ENCODE data around the gene LRIG1. TPM values are rescaled to one million over a fixed set of nuclear protein-coding genes. Genes with fewer than 3 reads are reported as not detected.

The LRIG1 gene
- total and polyA plus RNA-seq, 10 of the 15 experiments (the other 5 are each of a cell fraction or from before 2014, with no cell fraction given) = 0.84 to 16.4 (median 8.1) TPM

DNA sequence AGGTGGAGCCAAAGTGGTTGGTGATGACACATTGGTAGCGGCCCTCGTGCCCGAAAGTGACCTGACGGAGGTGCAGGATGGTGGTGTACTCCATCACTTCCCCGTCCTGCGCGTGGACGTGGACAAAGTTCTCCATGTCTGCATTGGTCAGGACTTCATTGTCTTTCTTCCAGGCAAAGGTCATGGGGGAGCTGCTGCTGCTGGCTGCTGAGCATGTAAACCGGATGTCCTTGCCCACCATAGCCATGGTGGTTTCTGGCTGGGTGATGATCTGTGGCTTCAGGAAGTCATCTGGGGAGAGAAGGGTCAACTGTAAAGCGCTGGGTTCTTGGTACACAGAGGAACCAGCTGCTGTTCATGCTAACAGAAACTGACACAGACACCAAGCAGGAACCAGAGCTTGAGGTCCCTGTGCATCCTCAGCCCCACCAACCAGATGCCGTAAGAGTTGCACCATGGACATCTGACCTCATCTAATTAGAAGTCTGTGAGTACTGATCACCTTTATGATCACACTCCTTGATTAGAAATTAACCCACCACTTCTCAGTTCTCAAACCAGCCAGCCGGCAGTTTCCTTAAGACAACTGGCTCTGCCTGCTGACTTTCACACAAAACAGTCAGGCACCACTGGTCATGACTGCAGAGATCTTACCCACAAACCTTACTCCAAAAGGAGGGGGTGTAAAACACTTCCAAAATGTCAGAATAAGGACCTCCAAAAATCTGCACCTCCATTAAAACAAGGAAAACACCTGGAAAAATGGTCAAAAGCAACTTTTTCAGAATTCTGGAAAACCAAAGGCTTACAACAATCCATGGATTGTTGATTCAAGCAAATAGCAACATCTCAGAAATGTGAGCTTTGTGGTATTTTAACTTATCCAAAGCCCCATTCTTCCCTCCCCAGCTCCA, 114.6 kb downstream of the LRIG1 start (continued):
- no peak for TF ChIP-seq EZH2 (IDR thresholded peaks at IDR 0.05; ENCODE audit: borderline replicate concordance, control insufficient read depth, low read depth, low read length)
- TF ChIP-seq TCF12 (IDR thresholded peaks at IDR 0.05; ENCODE audit: low read depth, low read length) = peak; percentile 87
- no peak for TF ChIP-seq ZNF384 (IDR thresholded peaks at IDR 0.05; ENCODE audit: borderline replicate concordance, low read depth, low read length)
- TF ChIP-seq TCF3 (IDR thresholded peaks at IDR 0.05; ENCODE audit: borderline replicate concordance, insufficient read depth, low read depth, low read length) = 0 out of 2 replicates have a peak, but pooled peaks have one; percentile 33
- TF ChIP-seq BCL11A (IDR thresholded peaks at IDR 0.05; ENCODE audit: low read depth, low read length) = peak; percentile 45; the same call in 1 of the 2 replicates
- TF ChIP-seq NFIC (IDR thresholded peaks at IDR 0.05; ENCODE audit: low read depth, low read length) = peak; percentile 49
- TF ChIP-seq SMAD1 (IDR thresholded peaks at IDR 0.05; ENCODE audit: low read depth, partially characterized antibody) = no peak
- no peak for TF ChIP-seq CBX3 (IDR thresholded peaks at IDR 0.05; ENCODE audit: borderline replicate concordance, low read depth)
- peak; percentile 55; the same call in 1 of the 2 replicates for TF ChIP-seq POLR2AphosphoS5 (IDR thresholded peaks at IDR 0.05; ENCODE audit: low read length)
- TF ChIP-seq, protein P1, sequence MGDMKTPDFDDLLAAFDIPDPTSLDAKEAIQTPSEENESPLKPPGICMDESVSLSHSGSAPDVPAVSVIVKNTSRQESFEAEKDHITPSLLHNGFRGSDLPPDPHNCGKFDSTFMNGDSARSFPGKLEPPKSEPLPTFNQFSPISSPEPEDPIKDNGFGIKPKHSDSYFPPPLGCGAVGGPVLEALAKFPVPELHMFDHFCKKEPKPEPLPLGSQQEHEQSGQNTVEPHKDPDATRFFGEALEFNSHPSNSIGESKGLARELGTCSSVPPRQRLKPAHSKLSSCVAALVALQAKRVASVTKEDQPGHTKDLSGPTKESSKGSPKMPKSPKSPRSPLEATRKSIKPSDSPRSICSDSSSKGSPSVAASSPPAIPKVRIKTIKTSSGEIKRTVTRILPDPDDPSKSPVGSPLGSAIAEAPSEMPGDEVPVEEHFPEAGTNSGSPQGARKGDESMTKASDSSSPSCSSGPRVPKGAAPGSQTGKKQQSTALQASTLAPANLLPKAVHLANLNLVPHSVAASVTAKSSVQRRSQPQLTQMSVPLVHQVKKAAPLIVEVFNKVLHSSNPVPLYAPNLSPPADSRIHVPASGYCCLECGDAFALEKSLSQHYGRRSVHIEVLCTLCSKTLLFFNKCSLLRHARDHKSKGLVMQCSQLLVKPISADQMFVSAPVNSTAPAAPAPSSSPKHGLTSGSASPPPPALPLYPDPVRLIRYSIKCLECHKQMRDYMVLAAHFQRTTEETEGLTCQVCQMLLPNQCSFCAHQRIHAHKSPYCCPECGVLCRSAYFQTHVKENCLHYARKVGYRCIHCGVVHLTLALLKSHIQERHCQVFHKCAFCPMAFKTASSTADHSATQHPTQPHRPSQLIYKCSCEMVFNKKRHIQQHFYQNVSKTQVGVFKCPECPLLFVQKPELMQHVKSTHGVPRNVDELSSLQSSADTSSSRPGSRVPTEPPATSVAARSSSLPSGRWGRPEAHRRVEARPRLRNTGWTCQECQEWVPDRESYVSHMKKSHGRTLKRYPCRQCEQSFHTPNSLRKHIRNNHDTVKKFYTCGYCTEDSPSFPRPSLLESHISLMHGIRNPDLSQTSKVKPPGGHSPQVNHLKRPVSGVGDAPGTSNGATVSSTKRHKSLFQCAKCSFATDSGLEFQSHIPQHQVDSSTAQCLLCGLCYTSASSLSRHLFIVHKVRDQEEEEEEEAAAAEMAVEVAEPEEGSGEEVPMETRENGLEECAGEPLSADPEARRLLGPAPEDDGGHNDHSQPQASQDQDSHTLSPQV (IDR thresholded peaks at IDR 0.05) = 0 out of 2 replicates have a peak, but pooled peaks have one; percentile 36
- no peak for TF ChIP-seq ATF3 (IDR thresholded peaks at IDR 0.05; ENCODE audit: borderline replicate concordance, extremely low read depth, low read depth, low read length)
- peak; percentile 68 for TF ChIP-seq GATAD2B (conservative IDR thresholded peaks at IDR 0.05; ENCODE audit: low read depth)
- no peak for TF ChIP-seq ZNF622 (IDR thresholded peaks at IDR 0.05)
- no peak for TF ChIP-seq FOS (IDR thresholded peaks at IDR 0.05; ENCODE audit: borderline replicate concordance, extremely low read depth, insufficient read length)
- TF ChIP-seq PML (IDR thresholded peaks at IDR 0.05; ENCODE audit: low read length) = no peak
- TF ChIP-seq MEF2B (IDR thresholded peaks at IDR 0.05; ENCODE audit: partially characterized antibody, poor library complexity, severe bottlenecking) = no peak
- TF ChIP-seq, protein P2, sequence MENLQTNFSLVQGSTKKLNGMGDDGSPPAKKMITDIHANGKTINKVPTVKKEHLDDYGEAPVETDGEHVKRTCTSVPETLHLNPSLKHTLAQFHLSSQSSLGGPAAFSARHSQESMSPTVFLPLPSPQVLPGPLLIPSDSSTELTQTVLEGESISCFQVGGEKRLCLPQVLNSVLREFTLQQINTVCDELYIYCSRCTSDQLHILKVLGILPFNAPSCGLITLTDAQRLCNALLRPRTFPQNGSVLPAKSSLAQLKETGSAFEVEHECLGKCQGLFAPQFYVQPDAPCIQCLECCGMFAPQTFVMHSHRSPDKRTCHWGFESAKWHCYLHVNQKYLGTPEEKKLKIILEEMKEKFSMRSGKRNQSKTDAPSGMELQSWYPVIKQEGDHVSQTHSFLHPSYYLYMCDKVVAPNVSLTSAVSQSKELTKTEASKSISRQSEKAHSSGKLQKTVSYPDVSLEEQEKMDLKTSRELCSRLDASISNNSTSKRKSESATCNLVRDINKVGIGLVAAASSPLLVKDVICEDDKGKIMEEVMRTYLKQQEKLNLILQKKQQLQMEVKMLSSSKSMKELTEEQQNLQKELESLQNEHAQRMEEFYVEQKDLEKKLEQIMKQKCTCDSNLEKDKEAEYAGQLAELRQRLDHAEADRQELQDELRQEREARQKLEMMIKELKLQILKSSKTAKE (IDR thresholded peaks at IDR 0.05; ENCODE audit: low read depth, poor library complexity, severe bottlenecking) = peak; percentile 50
- TF ChIP-seq NBN (IDR thresholded peaks at IDR 0.05) = peak; percentile 74; the same call in 1 of the 2 replicates
- TF ChIP-seq SMC3 (IDR thresholded peaks at IDR 0.05; ENCODE audit: borderline replicate concordance, low read length) = no peak
- TF ChIP-seq POLR2A (IDR thresholded peaks at IDR 0.05; ENCODE audit: low read depth, low read length) = no peak; the same call in 1 of the 2 replicates
- peak; percentile 29; the same call in 1 of the 2 replicates for TF ChIP-seq MTA3 (IDR thresholded peaks at IDR 0.05; ENCODE audit: borderline replicate concordance, low read length)
- TF ChIP-seq ZNF24 (IDR thresholded peaks at IDR 0.05) = no peak
- TF ChIP-seq TARDBP (IDR thresholded peaks at IDR 0.05; ENCODE audit: borderline replicate concordance) = no peak
- TF ChIP-seq PAX5 (IDR thresholded peaks at IDR 0.05; ENCODE audit: borderline replicate concordance, low read depth, low read length) = peak; percentile 89; the same call in 1 of the 2 replicates
